ENCODE data around the gene TBC1D8. TPM values are rescaled to one million over a fixed set of nuclear protein-coding genes. Genes with fewer than 3 reads are reported as not detected.

Gene TBC1D8
- total and polyA plus RNA-seq, 2 of the 13 experiments (the other 11 are each of a cell fraction or from before 2014, with no cell fraction given): 45.1 to 95.4 TPM

DNA sequence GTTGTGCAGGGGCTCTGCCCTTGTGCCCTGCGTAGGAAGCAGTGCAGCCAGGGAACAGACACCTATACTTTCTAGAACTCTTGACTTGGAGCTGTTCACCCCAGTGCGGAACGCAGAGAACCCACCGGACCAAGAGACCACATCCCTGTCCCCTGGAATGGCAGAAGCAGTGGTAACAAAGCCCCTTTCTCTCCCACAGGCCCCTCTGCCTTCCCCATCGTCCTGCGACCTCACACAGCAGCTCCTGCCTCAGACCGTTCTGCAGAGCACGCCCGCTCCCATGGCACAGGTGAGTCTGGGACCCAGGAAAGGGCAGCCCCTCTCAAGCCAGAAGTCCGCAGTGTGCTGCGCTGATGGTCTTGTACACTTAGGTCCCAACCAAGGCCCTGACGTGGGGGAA lies 173.7 kb downstream of the TBC1D8 start:
- CTCF ChIA-PET (ENCODE audit: low intra/inter-chr PET ratio, low total read pairs): no interaction called here
- BruUV-seq (replicated peaks): no TSS peak
- 93% methylated on average over 10 of the region's 12 CpGs for WGBS (ENCODE audit: low lambda C conversion rate)
- H4K20me1 ChIP-seq (ENCODE audit: insufficient read depth, low read length): no peaks in the 10 kb centered on the region
- H3K79me2 ChIP-seq (ENCODE audit: insufficient read depth, low read length): no peaks in the 10 kb centered on the region
- H3K36me3 ChIP-seq (replicated peaks in 1 of 2; ENCODE audit: control insufficient read depth in 1 of 2, insufficient read depth in 2 of 2, low read length in 2 of 2): peaks cover 51 to 82% of the 10 kb centered on the region in 2 experiments
- peaks cover 10% of the 10 kb centered on the region for H3K4me1 ChIP-seq (ENCODE audit: insufficient read depth, low read length)
- FAIRE-seq (no peak), ATAC-seq (peak; percentile 14; the same call in 2 of the 3 replicates), DNase-seq (ENCODE audit: low spot score) (no peak)
- H3K4me2 ChIP-seq (ENCODE audit: low read depth, low read length): no peak overlapping the region
- in situ Hi-C loops (cut with HindIII; ENCODE audit: extremely low pct_ligation_motif_present, low pct_unique_long_range_greater_than_20kb) (no loop called here), intact Hi-C loops (cut with micrococcal nuclease; ENCODE audit: unreplicated experiment) (no loop called here)
- H3K9ac ChIP-seq (ENCODE audit: insufficient read depth, low read depth, low read length): no peak overlapping the region
- no peak overlapping the region for H3K27ac ChIP-seq (ENCODE audit: extremely low read length, insufficient read depth, low read length)
- POLR2A ChIA-PET: no interaction called here
- H3K9me3 ChIP-seq (ENCODE audit: low read length): no peaks in the 10 kb centered on the region
- no peak overlapping the region for H2AFZ ChIP-seq (ENCODE audit: low read length)
- no peak overlapping the region for H3K4me3 ChIP-seq (replicated peaks in 1 of 3; ENCODE audit: insufficient read depth in 1 of 3, low read depth in 2 of 3, low read length in 3 of 3)
- H3K27me3 ChIP-seq (ENCODE audit: control insufficient read depth in 1 of 2, insufficient read depth in 2 of 2, low read length in 2 of 2): no peaks in the 10 kb centered on the region
- TF ChIP-seq NR2C2 (CRISPR knock-in tag; IDR thresholded peaks at IDR 0.05; ENCODE audit: borderline replicate concordance) (no peak), ZNF354B (CRISPR knock-in tag; IDR thresholded peaks at IDR 0.05) (no peak), ZZZ3 (CRISPR knock-in tag; IDR thresholded peaks at IDR 0.05; ENCODE audit: borderline replicate concordance) (no peak), DR1 (CRISPR knock-in tag; IDR thresholded peaks at IDR 0.05) (no peak), NAIF1 (CRISPR knock-in tag; IDR thresholded peaks at IDR 0.05; ENCODE audit: borderline replicate concordance) (no peak), ZNF569 (CRISPR knock-in tag; IDR thresholded peaks at IDR 0.05; ENCODE audit: borderline replicate concordance) (no peak), ZNF12 (CRISPR knock-in tag; IDR thresholded peaks at IDR 0.05) (no peak), TEAD3 (CRISPR knock-in tag; optimal IDR thresholded peaks at IDR 0.05; ENCODE audit: borderline replicate concordance) (no peak), MLLT10 (CRISPR knock-in tag; IDR thresholded peaks at IDR 0.05) (no peak), ZNF598 (CRISPR knock-in tag; IDR thresholded peaks at IDR 0.05; ENCODE audit: borderline replicate concordance) (no peak), TMF1 (CRISPR knock-in tag; IDR thresholded peaks at IDR 0.05; ENCODE audit: low read depth) (no peak)
- TF ChIP-seq, protein P1, sequence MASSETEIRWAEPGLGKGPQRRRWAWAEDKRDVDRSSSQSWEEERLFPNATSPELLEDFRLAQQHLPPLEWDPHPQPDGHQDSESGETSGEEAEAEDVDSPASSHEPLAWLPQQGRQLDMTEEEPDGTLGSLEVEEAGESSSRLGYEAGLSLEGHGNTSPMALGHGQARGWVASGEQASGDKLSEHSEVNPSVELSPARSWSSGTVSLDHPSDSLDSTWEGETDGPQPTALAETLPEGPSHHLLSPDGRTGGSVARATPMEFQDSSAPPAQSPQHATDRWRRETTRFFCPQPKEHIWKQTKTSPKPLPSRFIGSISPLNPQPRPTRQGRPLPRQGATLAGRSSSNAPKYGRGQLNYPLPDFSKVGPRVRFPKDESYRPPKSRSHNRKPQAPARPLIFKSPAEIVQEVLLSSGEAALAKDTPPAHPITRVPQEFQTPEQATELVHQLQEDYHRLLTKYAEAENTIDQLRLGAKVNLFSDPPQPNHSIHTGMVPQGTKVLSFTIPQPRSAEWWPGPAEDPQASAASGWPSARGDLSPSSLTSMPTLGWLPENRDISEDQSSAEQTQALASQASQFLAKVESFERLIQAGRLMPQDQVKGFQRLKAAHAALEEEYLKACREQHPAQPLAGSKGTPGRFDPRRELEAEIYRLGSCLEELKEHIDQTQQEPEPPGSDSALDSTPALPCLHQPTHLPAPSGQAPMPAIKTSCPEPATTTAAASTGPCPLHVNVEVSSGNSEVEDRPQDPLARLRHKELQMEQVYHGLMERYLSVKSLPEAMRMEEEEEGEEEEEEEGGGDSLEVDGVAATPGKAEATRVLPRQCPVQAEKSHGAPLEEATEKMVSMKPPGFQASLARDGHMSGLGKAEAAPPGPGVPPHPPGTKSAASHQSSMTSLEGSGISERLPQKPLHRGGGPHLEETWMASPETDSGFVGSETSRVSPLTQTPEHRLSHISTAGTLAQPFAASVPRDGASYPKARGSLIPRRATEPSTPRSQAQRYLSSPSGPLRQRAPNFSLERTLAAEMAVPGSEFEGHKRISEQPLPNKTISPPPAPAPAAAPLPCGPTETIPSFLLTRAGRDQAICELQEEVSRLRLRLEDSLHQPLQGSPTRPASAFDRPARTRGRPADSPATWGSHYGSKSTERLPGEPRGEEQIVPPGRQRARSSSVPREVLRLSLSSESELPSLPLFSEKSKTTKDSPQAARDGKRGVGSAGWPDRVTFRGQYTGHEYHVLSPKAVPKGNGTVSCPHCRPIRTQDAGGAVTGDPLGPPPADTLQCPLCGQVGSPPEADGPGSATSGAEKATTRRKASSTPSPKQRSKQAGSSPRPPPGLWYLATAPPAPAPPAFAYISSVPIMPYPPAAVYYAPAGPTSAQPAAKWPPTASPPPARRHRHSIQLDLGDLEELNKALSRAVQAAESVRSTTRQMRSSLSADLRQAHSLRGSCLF (CRISPR knock-in tag; IDR thresholded peaks at IDR 0.05; ENCODE audit: borderline replicate concordance): no peak
- TF ChIP-seq, protein P2, sequence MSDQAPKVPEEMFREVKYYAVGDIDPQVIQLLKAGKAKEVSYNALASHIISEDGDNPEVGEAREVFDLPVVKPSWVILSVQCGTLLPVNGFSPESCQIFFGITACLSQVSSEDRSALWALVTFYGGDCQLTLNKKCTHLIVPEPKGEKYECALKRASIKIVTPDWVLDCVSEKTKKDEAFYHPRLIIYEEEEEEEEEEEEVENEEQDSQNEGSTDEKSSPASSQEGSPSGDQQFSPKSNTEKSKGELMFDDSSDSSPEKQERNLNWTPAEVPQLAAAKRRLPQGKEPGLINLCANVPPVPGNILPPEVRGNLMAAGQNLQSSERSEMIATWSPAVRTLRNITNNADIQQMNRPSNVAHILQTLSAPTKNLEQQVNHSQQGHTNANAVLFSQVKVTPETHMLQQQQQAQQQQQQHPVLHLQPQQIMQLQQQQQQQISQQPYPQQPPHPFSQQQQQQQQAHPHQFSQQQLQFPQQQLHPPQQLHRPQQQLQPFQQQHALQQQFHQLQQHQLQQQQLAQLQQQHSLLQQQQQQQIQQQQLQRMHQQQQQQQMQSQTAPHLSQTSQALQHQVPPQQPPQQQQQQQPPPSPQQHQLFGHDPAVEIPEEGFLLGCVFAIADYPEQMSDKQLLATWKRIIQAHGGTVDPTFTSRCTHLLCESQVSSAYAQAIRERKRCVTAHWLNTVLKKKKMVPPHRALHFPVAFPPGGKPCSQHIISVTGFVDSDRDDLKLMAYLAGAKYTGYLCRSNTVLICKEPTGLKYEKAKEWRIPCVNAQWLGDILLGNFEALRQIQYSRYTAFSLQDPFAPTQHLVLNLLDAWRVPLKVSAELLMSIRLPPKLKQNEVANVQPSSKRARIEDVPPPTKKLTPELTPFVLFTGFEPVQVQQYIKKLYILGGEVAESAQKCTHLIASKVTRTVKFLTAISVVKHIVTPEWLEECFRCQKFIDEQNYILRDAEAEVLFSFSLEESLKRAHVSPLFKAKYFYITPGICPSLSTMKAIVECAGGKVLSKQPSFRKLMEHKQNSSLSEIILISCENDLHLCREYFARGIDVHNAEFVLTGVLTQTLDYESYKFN (CRISPR knock-in tag; conservative IDR thresholded peaks at IDR 0.05): no peak

Data from HepG2 (cell line).